Measurements from ENCODE around the gene CRK.

Gene CRK

GRCh38 chr17:1416414-1416813, 39.6 kb downstream of the CRK start:
- Histone ChIP-seq H3K36me3 (ENCODE audit: control insufficient read depth in 5 of 5, insufficient read depth in 5 of 5, low read length in 5 of 5) (peaks cover 4 to 27% (median 11%) of the 10 kb centered on the region in 5 donors), H3K27ac (ENCODE audit: low read depth, low read length) (no peak overlapping the region), H3K9ac (ENCODE audit: low read length in 5 of 5) (no peak overlapping the region), H3K27me3 (ENCODE audit: control insufficient read depth in 5 of 5, insufficient read depth in 4 of 5, low read length in 5 of 5) (no peaks in the 10 kb centered on the region), H3K4me1 (ENCODE audit: control insufficient read depth in 5 of 5, insufficient read depth in 5 of 5, low read length in 5 of 5) (peaks cover 0 to 11% (median 9%) of the 10 kb centered on the region in 5 donors), H3K9me3 (ENCODE audit: control insufficient read depth in 5 of 5, low read length in 5 of 5) (peaks cover 0 to 3% (median 0%) of the 10 kb centered on the region in 5 donors), H3K4me3 (ENCODE audit: low read depth in 1 of 5, low read length in 5 of 5) (no peak overlapping the region)

GRCh38 chr17:1414634-1415033, 41.4 kb downstream of the CRK start:
- Histone ChIP-seq H3K36me3 (ENCODE audit: control insufficient read depth in 5 of 5, insufficient read depth in 5 of 5, low read length in 5 of 5) (peaks cover 0 to 9% (median 0%) of the 10 kb centered on the region in 5 donors), H3K9me3 (ENCODE audit: control insufficient read depth in 5 of 5, low read length in 5 of 5) (peaks cover 0 to 3% (median 0%) of the 10 kb centered on the region in 5 donors), H3K4me1 (ENCODE audit: control insufficient read depth in 5 of 5, insufficient read depth in 5 of 5, low read length in 5 of 5) (peaks cover 0 to 11% (median 9%) of the 10 kb centered on the region in 5 donors), H3K4me3 (ENCODE audit: low read depth in 1 of 5, low read length in 5 of 5) (no peak overlapping the region), H3K27me3 (ENCODE audit: control insufficient read depth in 5 of 5, insufficient read depth in 4 of 5, low read length in 5 of 5) (no peaks in the 10 kb centered on the region), H3K27ac (ENCODE audit: low read depth, low read length) (no peak overlapping the region), H3K9ac (ENCODE audit: low read length in 5 of 5) (no peak overlapping the region)

GRCh38 chr17:1414001-1414574, 41.9 kb downstream of the CRK start:
- no peak overlapping the region for H3K4me3 ChIP-seq (ENCODE audit: low read depth in 1 of 5, low read length in 5 of 5)
- no peak overlapping the region for H3K27ac ChIP-seq (ENCODE audit: low read depth, low read length)
- no peak overlapping the region for H3K9ac ChIP-seq (ENCODE audit: low read length in 5 of 5)

GRCh38 chr17:1413281-1413791, 42.7 kb downstream of the CRK start:
- Histone ChIP-seq H3K9ac (ENCODE audit: low read length in 5 of 5) (no peak overlapping the region), H3K27ac (ENCODE audit: low read depth, low read length) (no peak overlapping the region)

More at GRCh38 chr17:1414001-1414574, 41.9 kb downstream of the CRK start:
- H3K36me3 ChIP-seq (ENCODE audit: control insufficient read depth in 5 of 5, insufficient read depth in 5 of 5, low read length in 5 of 5) = peaks cover 0 to 7% (median 0%) of the 10 kb centered on the region in 5 donors
- no peaks in the 10 kb centered on the region for H3K27me3 ChIP-seq (ENCODE audit: control insufficient read depth in 5 of 5, insufficient read depth in 4 of 5, low read length in 5 of 5)
- H3K4me1 ChIP-seq (ENCODE audit: control insufficient read depth in 5 of 5, insufficient read depth in 5 of 5, low read length in 5 of 5) = peaks cover 0 to 11% (median 9%) of the 10 kb centered on the region in 5 donors
- peaks cover 0 to 3% (median 0%) of the 10 kb centered on the region in 5 donors for H3K9me3 ChIP-seq (ENCODE audit: control insufficient read depth in 5 of 5, low read length in 5 of 5)

GRCh38 chr17:1412185-1413110, 43.6 kb downstream of the CRK start:
- no peak overlapping the region for H3K4me3 ChIP-seq (ENCODE audit: low read depth in 1 of 5, low read length in 5 of 5)
- H3K27me3 ChIP-seq (ENCODE audit: control insufficient read depth in 5 of 5, insufficient read depth in 4 of 5, low read length in 5 of 5) = no peaks in the 10 kb centered on the region
- no peaks in the 10 kb centered on the region for H3K36me3 ChIP-seq (ENCODE audit: control insufficient read depth in 5 of 5, insufficient read depth in 5 of 5, low read length in 5 of 5)
- H3K27ac ChIP-seq (ENCODE audit: low read depth, low read length) = no peak overlapping the region
- no peak overlapping the region for H3K9ac ChIP-seq (ENCODE audit: low read length in 5 of 5)
- H3K9me3 ChIP-seq (ENCODE audit: control insufficient read depth in 5 of 5, low read length in 5 of 5) = peaks cover 0 to 3% (median 0%) of the 10 kb centered on the region in 5 donors
- H3K4me1 ChIP-seq (ENCODE audit: control insufficient read depth in 5 of 5, insufficient read depth in 5 of 5, low read length in 5 of 5) = peaks cover 0 to 11% (median 9%) of the 10 kb centered on the region in 5 donors

More at GRCh38 chr17:1413281-1413791, 42.7 kb downstream of the CRK start:
- peaks cover 0 to 3% (median 0%) of the 10 kb centered on the region in 5 donors for H3K9me3 ChIP-seq (ENCODE audit: control insufficient read depth in 5 of 5, low read length in 5 of 5)
- no peaks in the 10 kb centered on the region for H3K27me3 ChIP-seq (ENCODE audit: control insufficient read depth in 5 of 5, insufficient read depth in 4 of 5, low read length in 5 of 5)
- peaks cover 0 to 5% (median 0%) of the 10 kb centered on the region in 5 donors for H3K36me3 ChIP-seq (ENCODE audit: control insufficient read depth in 5 of 5, insufficient read depth in 5 of 5, low read length in 5 of 5)
- peaks cover 0 to 11% (median 9%) of the 10 kb centered on the region in 5 donors for H3K4me1 ChIP-seq (ENCODE audit: control insufficient read depth in 5 of 5, insufficient read depth in 5 of 5, low read length in 5 of 5)
- no peak overlapping the region for H3K4me3 ChIP-seq (ENCODE audit: low read depth in 1 of 5, low read length in 5 of 5)

- Histone ChIP-seq H3K27me3 (ENCODE audit: control insufficient read depth in 5 of 5, insufficient read depth in 4 of 5, low read length in 5 of 5) (no peaks in the 10 kb centered on the region), H3K27ac (ENCODE audit: low read depth, low read length) (no peak overlapping the region), H3K9ac (ENCODE audit: low read length in 5 of 5) (no peak overlapping the region), H3K36me3 (ENCODE audit: control insufficient read depth in 5 of 5, insufficient read depth in 5 of 5, low read length in 5 of 5) (no peaks in the 10 kb centered on the region), H3K4me1 (ENCODE audit: control insufficient read depth in 5 of 5, insufficient read depth in 5 of 5, low read length in 5 of 5) (peaks cover 4 to 24% (median 20%) of the 10 kb centered on the region in 5 donors), H3K9me3 (ENCODE audit: control insufficient read depth in 5 of 5, low read length in 5 of 5) (no peaks in the 10 kb centered on the region), H3K4me3 (ENCODE audit: low read depth in 1 of 5, low read length in 5 of 5) (no peak overlapping the region)
Measured at GRCh38 chr17:1402262-1402586, 53.8 kb downstream of the CRK start.

DNA sequence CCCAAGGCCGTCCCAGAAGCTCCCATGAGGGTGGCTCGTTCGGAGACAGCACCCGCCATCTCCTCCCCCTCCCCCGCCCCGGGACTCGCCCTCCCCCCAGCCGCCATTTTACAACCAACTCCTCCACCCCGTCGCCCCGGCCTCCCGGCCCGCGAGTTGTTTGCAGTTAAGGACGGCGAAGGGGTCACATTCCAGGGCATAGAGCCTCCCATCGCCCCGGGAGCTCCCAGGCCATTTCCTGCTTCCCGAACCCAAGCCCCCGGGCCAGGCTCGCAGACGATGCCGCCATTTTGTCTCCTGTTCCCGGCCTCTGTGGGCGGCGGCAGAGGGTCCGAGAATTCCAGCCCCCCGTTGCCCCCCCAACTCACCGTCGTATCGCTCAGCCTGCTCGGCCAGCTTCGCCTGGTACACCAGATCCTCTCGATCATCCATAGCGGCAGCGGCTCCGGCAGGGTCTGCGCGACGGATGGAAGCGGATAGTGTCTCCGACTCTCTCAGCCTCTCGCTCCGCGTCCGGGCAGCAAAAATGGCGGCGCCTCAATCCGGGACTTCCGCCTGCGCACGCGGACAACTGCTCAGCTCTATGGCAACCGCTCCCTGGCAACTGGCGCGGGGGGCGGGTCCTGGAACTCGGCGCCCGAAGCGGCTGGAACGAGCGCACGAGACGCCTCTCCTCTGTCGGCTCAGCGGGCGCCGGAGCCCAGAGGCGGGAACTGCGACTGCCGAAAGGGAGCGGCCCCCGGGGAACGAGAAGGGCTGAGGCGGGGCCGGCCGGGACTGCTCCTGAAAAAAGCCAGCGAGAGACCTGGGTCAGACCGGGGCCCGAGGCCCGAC, 56.1 kb downstream of the CRK start, which contains the start of gene YWHAE:
Gene YWHAE, minus strand, starts transcription at position 544 of the 834 bp plus-strand sequence. Its CDS starts 112 bp downstream, at position 432.
- H3K9ac ChIP-seq (ENCODE audit: low read length in 5 of 5) = peak within 1 kb of the TSS; percentile 93 to 98 (median 94)
- peak within 1 kb of the TSS; percentile 92 for H3K27ac ChIP-seq (ENCODE audit: low read depth, low read length)
- peaks cover 5 to 43% (median 28%) of the 10 kb centered on the region in 5 donors for H3K4me1 ChIP-seq (ENCODE audit: control insufficient read depth in 5 of 5, insufficient read depth in 5 of 5, low read length in 5 of 5)
- no peaks in the 10 kb centered on the region for H3K9me3 ChIP-seq (ENCODE audit: control insufficient read depth in 5 of 5, low read length in 5 of 5)
- no peaks in the 10 kb centered on the region for H3K27me3 ChIP-seq (ENCODE audit: control insufficient read depth in 5 of 5, insufficient read depth in 4 of 5, low read length in 5 of 5)
- H3K4me3 ChIP-seq (ENCODE audit: low read depth in 1 of 5, low read length in 5 of 5) = peak within 1 kb of the TSS; percentile 96 to 99 (median 98)
- H3K36me3 ChIP-seq (ENCODE audit: control insufficient read depth in 5 of 5, insufficient read depth in 5 of 5, low read length in 5 of 5) = peaks cover 0 to 9% (median 0%) of the 10 kb centered on the region in 5 donors

DNA sequence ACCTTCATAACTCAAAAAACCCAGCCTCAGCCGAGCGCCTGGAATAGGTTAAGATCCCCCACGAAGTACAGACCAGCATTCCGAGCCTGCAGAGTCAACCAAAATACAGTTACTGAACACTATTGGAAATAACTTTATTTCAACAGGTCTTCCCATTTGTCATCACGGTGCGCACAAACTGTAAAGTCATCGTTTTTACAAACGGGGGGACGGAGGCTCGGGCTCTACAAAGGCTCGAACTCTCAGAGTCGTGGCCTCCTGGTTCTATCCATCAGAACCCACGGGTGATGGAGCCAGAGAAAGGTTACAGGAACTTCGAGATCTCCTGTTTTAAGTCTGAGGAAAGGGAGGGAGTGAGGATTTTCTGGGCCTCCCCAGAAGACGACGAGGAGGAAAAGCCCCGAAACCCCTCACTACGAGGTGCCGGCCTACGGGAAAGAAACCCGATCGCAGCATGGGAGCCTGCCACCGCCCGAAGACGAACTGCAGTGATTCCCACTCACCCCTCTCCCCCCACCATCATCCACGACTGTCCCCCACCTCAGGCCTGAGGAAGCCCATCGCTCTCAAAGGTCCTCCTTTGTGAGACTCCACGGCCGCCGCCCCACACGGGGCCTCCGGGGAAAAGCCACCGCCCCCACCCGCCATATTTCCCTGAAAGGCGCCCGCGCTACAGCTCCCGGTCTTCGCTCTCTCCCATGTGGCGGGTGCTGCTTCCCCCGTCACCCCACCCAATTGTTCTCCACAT, 56.9 kb downstream of the CRK start:
- no peaks in the 10 kb centered on the region for H3K27me3 ChIP-seq (ENCODE audit: control insufficient read depth in 5 of 5, insufficient read depth in 4 of 5, low read length in 5 of 5)
- peaks cover 0 to 9% (median 0%) of the 10 kb centered on the region in 5 donors for H3K36me3 ChIP-seq (ENCODE audit: control insufficient read depth in 5 of 5, insufficient read depth in 5 of 5, low read length in 5 of 5)
- H3K27ac ChIP-seq (ENCODE audit: low read depth, low read length) = peak overlapping the region; percentile 92
- H3K4me3 ChIP-seq (ENCODE audit: low read depth in 1 of 5, low read length in 5 of 5) = peak overlapping the region; percentile 96 to 99 (median 98)
- peaks cover 5 to 49% (median 30%) of the 10 kb centered on the region in 5 donors for H3K4me1 ChIP-seq (ENCODE audit: control insufficient read depth in 5 of 5, insufficient read depth in 5 of 5, low read length in 5 of 5)
- no peaks in the 10 kb centered on the region for H3K9me3 ChIP-seq (ENCODE audit: control insufficient read depth in 5 of 5, low read length in 5 of 5)
- peak overlapping the region; percentile 93 to 98 (median 94) for H3K9ac ChIP-seq (ENCODE audit: low read length in 5 of 5)

DNA sequence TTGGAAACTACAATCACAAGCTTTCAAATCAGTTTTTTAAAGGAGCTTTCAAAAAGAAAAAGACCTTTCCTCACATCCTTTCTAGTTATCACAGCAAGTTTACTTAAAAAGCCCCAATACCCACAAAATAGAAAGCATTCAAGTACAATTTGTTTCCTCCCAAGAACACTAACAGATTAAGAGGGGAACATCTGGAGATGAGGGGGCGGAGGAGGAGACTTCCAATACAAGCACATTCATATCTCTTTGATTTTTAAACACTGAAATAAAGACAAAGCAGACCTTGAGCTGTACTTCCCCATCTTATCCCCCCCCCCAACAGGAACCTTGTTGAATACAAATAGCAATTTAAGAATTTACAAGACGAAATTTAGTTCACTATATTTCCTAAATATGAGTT, 58.0 kb downstream of the CRK start:
- Histone ChIP-seq H3K36me3 (ENCODE audit: control insufficient read depth in 5 of 5, insufficient read depth in 5 of 5, low read length in 5 of 5) (peaks cover 0 to 9% (median 0%) of the 10 kb centered on the region in 5 donors), H3K4me1 (ENCODE audit: control insufficient read depth in 5 of 5, insufficient read depth in 5 of 5, low read length in 5 of 5) (peaks cover 5 to 57% (median 40%) of the 10 kb centered on the region in 5 donors), H3K9me3 (ENCODE audit: control insufficient read depth in 5 of 5, low read length in 5 of 5) (no peaks in the 10 kb centered on the region), H3K27me3 (ENCODE audit: control insufficient read depth in 5 of 5, insufficient read depth in 4 of 5, low read length in 5 of 5) (no peaks in the 10 kb centered on the region), H3K27ac (ENCODE audit: low read depth, low read length) (peak overlapping the region; percentile 92), H3K4me3 (ENCODE audit: low read depth in 1 of 5, low read length in 5 of 5) (peak overlapping the region; percentile 96 to 99 (median 98)), H3K9ac (ENCODE audit: low read length in 5 of 5) (peak overlapping the region; percentile 93 to 98 (median 94))
